Ishikawa (cell line): ENCODE data around the gene ZNF862.

Experiments used
- CEBPB ChIP-seq: IDR thresholded peaks from 2 replicates; pipeline ENCODE4 v1.6.1; 2012
- EP300 ChIP-seq: IDR thresholded peaks from 2 replicates; pipeline ENCODE4 v1.6.1; 2012; ENCODE audit warnings: borderline replicate concordance
- RAD21 ChIP-seq: IDR thresholded peaks from 2 replicates; pipeline ENCODE4 v1.6.1; 2012; ENCODE audit warnings: low read depth
- TAF1 ChIP-seq: IDR thresholded peaks from 2 replicates; pipeline ENCODE4 v1.6.1; 2012; ENCODE audit warnings: low read depth, mild to moderate bottlenecking
- TEAD4 ChIP-seq: IDR thresholded peaks from 2 replicates; pipeline ENCODE4 v1.6.1; 2012
- TF ChIP-seq, protein P1 (sequence below): IDR thresholded peaks from 2 replicates; pipeline ENCODE4 v1.6.1; 2012; ENCODE audit warnings: low read depth, mild to moderate bottlenecking
- TF ChIP-seq, protein P2 (sequence below): IDR thresholded peaks from 2 replicates; pipeline ENCODE4 v1.6.1; 2012
- TF ChIP-seq, protein P3 (sequence below): IDR thresholded peaks from 2 replicates; pipeline ENCODE4 v1.6.1; 2012

DNA sequence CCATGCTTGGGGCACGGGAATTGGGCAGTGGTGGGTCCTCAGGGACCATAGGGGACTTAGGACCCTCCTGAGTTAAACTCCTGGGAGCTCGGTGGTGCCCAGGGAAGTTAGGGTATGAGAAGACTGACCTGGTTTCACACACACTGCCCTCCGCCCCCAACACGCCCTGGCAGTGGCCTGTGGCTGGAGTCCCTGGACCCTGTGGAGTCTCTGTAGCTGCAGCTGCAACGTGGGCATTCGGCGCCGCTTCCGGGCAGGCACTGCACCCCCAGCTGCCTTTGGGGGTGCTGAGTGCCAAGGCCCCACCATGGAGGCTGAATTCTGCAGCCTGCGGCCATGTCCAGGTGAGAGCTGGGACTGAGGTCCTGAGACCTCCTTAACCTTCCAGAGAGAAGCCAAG lies 29.9 kb upstream of the ZNF862 start:
- no peak for TF ChIP-seq TAF1
- no peak for TF ChIP-seq RAD21
- TF ChIP-seq, protein P1, sequence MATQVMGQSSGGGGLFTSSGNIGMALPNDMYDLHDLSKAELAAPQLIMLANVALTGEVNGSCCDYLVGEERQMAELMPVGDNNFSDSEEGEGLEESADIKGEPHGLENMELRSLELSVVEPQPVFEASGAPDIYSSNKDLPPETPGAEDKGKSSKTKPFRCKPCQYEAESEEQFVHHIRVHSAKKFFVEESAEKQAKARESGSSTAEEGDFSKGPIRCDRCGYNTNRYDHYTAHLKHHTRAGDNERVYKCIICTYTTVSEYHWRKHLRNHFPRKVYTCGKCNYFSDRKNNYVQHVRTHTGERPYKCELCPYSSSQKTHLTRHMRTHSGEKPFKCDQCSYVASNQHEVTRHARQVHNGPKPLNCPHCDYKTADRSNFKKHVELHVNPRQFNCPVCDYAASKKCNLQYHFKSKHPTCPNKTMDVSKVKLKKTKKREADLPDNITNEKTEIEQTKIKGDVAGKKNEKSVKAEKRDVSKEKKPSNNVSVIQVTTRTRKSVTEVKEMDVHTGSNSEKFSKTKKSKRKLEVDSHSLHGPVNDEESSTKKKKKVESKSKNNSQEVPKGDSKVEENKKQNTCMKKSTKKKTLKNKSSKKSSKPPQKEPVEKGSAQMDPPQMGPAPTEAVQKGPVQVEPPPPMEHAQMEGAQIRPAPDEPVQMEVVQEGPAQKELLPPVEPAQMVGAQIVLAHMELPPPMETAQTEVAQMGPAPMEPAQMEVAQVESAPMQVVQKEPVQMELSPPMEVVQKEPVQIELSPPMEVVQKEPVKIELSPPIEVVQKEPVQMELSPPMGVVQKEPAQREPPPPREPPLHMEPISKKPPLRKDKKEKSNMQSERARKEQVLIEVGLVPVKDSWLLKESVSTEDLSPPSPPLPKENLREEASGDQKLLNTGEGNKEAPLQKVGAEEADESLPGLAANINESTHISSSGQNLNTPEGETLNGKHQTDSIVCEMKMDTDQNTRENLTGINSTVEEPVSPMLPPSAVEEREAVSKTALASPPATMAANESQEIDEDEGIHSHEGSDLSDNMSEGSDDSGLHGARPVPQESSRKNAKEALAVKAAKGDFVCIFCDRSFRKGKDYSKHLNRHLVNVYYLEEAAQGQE: no peak
- no peak for TF ChIP-seq TEAD4
- TF ChIP-seq EP300: no peak
- no peak for TF ChIP-seq CEBPB
- TF ChIP-seq, protein P2, sequence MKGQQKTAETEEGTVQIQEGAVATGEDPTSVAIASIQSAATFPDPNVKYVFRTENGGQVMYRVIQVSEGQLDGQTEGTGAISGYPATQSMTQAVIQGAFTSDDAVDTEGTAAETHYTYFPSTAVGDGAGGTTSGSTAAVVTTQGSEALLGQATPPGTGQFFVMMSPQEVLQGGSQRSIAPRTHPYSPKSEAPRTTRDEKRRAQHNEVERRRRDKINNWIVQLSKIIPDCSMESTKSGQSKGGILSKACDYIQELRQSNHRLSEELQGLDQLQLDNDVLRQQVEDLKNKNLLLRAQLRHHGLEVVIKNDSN: no peak
- TF ChIP-seq, protein P3, sequence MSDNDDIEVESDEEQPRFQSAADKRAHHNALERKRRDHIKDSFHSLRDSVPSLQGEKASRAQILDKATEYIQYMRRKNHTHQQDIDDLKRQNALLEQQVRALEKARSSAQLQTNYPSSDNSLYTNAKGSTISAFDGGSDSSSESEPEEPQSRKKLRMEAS: no peak
